PC-9 (cell line): ENCODE results near the gene PKIB. TPM values are rescaled to one million over a fixed set of nuclear protein-coding genes. Genes with fewer than 3 reads are reported as not detected.
A peak's percentile ranks its signal among the peaks of the same experiment; 100 is the strongest.

Experiments used
- BruUV-seq: library from RNA; stranded (reverse); fragments of 400-500 nt; replicated peaks from 2 replicates; lab custom pipeline; 2021; lab: Mats Ljungman, UMichigan
- CTCF ChIA-PET: fragments of 300-600 bp; sonication (Branson Sonifier 250); formaldehyde crosslinking; loops from one replicate; lab custom pipeline; 2022; ENCODE audit warnings: antibody characterized with exemption; lab: Charles Lee
- POLR2A ChIA-PET: fragments of 300-600 bp; sonication (Branson Sonifier 250); formaldehyde crosslinking; loops from one replicate; lab custom pipeline; 2022; ENCODE audit warnings: antibody characterized with exemption; ENCODE audit not compliant: unreplicated experiment; lab: Charles Lee
- DNase-seq, 2 experiments: peaks; one replicate each; pipeline versions ENCODE4 v3.0.0 to v3.0.0-alpha.2; 2015 to 2022; ENCODE audit warnings: mixed read lengths in 1 of 2
- H2AFZ ChIP-seq: fragments of 200-600 bp; sonication (generic); 2 replicates; pipeline ENCODE4 v1.8.1; 2017; ENCODE audit warnings: antibody characterized with exemption
- H3F3A ChIP-seq: fragments of 200-600 bp; sonication (generic); 2 replicates; pipeline ENCODE4 v1.8.1; 2017; ENCODE audit warnings: antibody characterized with exemption, mild to moderate bottlenecking, low read depth; ENCODE audit not compliant: insufficient read depth
- H3K27ac ChIP-seq: fragments of 200-600 bp; sonication (generic); 2 replicates; pipeline ENCODE4 v1.6.1; 2016; ENCODE audit warnings: mixed run types
- H3K27me3 ChIP-seq: fragments of 200-600 bp; sonication (generic); 2 replicates; pipeline ENCODE4 v1.6.1; 2016; ENCODE audit warnings: low read depth, mixed run types; ENCODE audit not compliant: insufficient read depth
- H3K36me3 ChIP-seq: fragments of 200-600 bp; sonication (generic); 2 replicates; pipeline ENCODE4 v1.6.1; 2016; ENCODE audit warnings: low read depth, mixed run types
- H3K4me1 ChIP-seq: fragments of 200-600 bp; sonication (generic); replicated peaks from 2 replicates; pipeline ENCODE4 v1.6.1; 2016; ENCODE audit warnings: mixed run types; ENCODE audit not compliant: insufficient read depth
- H3K4me2 ChIP-seq: fragments of 200-600 bp; sonication (generic); 2 replicates; pipeline ENCODE4 v1.6.1; 2017; ENCODE audit warnings: mixed run types
- H3K4me3 ChIP-seq: fragments of 200-600 bp; sonication (generic); 2 replicates; pipeline ENCODE4 v1.6.1; 2016; ENCODE audit warnings: mixed run types
- H3K79me2 ChIP-seq: fragments of 200-600 bp; sonication (generic); 2 replicates; pipeline ENCODE4 v1.6.1; 2017; ENCODE audit warnings: low read depth, mixed run types
- H3K9me2 ChIP-seq: fragments of 200-600 bp; sonication (generic); 2 replicates; pipeline ENCODE4 v1.8.1; 2017; ENCODE audit warnings: mild to moderate bottlenecking; ENCODE audit not compliant: insufficient read depth
- H3K9me3 ChIP-seq: fragments of 200-600 bp; sonication (generic); 2 replicates; pipeline ENCODE4 v1.8.1; 2016; ENCODE audit warnings: low read depth; ENCODE audit not compliant: insufficient read depth
- H4K20me1 ChIP-seq: fragments of 200-600 bp; sonication (generic); 2 replicates; pipeline ENCODE4 v1.8.1; 2017; ENCODE audit not compliant: insufficient read depth
- CTCF ChIP-seq: fragments of 200-600 bp; sonication (generic); conservative IDR thresholded peaks from 2 replicates; pipeline ENCODE4 v1.6.1; 2017; ENCODE audit warnings: mixed run types, antibody characterized with exemption, mild to moderate bottlenecking, moderate library complexity
- EZH2 ChIP-seq: fragments of 200-600 bp; sonication (generic); IDR thresholded peaks from 2 replicates; pipeline ENCODE4 v1.8.0; 2017; ENCODE audit warnings: antibody characterized with exemption, low read depth
- intact Hi-C: fragments of 100-400 bp; cut with micrococcal nuclease; formaldehyde crosslinking; loops from one replicate; pipeline ENCODE4 v1.10.0; 2022; ENCODE audit not compliant: unreplicated experiment
- total RNA-seq: library from RNA; stranded (reverse); gene quantifications from 2 replicates; pipeline ENCODE4 v1.2.3, GENCODE V29; 2021

Gene PKIB
- total RNA-seq, 1 experiment from 2014 or later = 7.0 TPM

GRCh38 chr6:122751326-122751725 is 141.1 kb downstream of the PKIB start:
- TF ChIP-seq CTCF = no peak
- no peak for TF ChIP-seq EZH2
- no peak overlapping the region for H3K27ac ChIP-seq
- no peak overlapping the region for H3K4me2 ChIP-seq
- no peaks in the 10 kb centered on the region for H3K27me3 ChIP-seq
- no peak for DNase-seq
- no peaks in the 10 kb centered on the region for H3K4me1 ChIP-seq
- BruUV-seq = no TSS peak
- no peaks in the 10 kb centered on the region for H3F3A ChIP-seq
- no peaks in the 10 kb centered on the region for H3K36me3 ChIP-seq
- H2AFZ ChIP-seq = no peak overlapping the region
- no peaks in the 10 kb centered on the region; the same call in 1 of the 2 replicates for H3K9me3 ChIP-seq
- no peaks in the 10 kb centered on the region for H4K20me1 ChIP-seq
- intact Hi-C loops = no loop called here
- no peak overlapping the region for H3K4me3 ChIP-seq
- CTCF ChIA-PET = no interaction called here
- H3K79me2 ChIP-seq = no peaks in the 10 kb centered on the region
- H3K9me2 ChIP-seq = no peaks in the 10 kb centered on the region
- POLR2A ChIA-PET = no interaction called here

GRCh38 chr6:122752459-122752858 is 142.3 kb downstream of the PKIB start:
- POLR2A ChIA-PET = no interaction called here
- Histone ChIP-seq H3K4me2 (no peak overlapping the region), H3F3A (no peaks in the 10 kb centered on the region), H3K9me3 (no peaks in the 10 kb centered on the region; the same call in 1 of the 2 replicates), H2AFZ (no peak overlapping the region), H3K36me3 (no peaks in the 10 kb centered on the region), H3K27ac (no peak overlapping the region), H3K4me1 (no peaks in the 10 kb centered on the region), H3K9me2 (no peaks in the 10 kb centered on the region), H3K27me3 (no peaks in the 10 kb centered on the region), H4K20me1 (no peaks in the 10 kb centered on the region), H3K4me3 (no peak overlapping the region), H3K79me2 (no peaks in the 10 kb centered on the region)
- TF ChIP-seq EZH2 (no peak), CTCF (no peak)
- no TSS peak for BruUV-seq
- CTCF ChIA-PET = no interaction called here
- intact Hi-C loops = no loop called here
- no peak for DNase-seq

GRCh38 chr6:122753000-122753687 is 142.9 kb downstream of the PKIB start:
- no peaks in the 10 kb centered on the region; the same call in 1 of the 2 replicates for H3K9me3 ChIP-seq
- H3K27me3 ChIP-seq = no peaks in the 10 kb centered on the region
- no peaks in the 10 kb centered on the region for H3F3A ChIP-seq
- H2AFZ ChIP-seq = no peak overlapping the region
- no peaks in the 10 kb centered on the region for H3K36me3 ChIP-seq
- TF ChIP-seq EZH2 = no peak
- no peak for TF ChIP-seq CTCF
- ChIA-PET CTCF (no interaction called here), POLR2A (no interaction called here)
- no peaks in the 10 kb centered on the region for H3K79me2 ChIP-seq
- BruUV-seq = no TSS peak
- H3K27ac ChIP-seq = no peak overlapping the region
- no peak overlapping the region for H3K4me2 ChIP-seq
- H4K20me1 ChIP-seq = no peaks in the 10 kb centered on the region
- no peak overlapping the region for H3K4me3 ChIP-seq
- intact Hi-C loops = no loop called here
- H3K9me2 ChIP-seq = no peaks in the 10 kb centered on the region
- H3K4me1 ChIP-seq = no peaks in the 10 kb centered on the region
- DNase-seq = peak in 1 of 2 experiments; percentile 21
